ENCODE measurements around the gene BMP5.

BMP5 gene

DNA sequence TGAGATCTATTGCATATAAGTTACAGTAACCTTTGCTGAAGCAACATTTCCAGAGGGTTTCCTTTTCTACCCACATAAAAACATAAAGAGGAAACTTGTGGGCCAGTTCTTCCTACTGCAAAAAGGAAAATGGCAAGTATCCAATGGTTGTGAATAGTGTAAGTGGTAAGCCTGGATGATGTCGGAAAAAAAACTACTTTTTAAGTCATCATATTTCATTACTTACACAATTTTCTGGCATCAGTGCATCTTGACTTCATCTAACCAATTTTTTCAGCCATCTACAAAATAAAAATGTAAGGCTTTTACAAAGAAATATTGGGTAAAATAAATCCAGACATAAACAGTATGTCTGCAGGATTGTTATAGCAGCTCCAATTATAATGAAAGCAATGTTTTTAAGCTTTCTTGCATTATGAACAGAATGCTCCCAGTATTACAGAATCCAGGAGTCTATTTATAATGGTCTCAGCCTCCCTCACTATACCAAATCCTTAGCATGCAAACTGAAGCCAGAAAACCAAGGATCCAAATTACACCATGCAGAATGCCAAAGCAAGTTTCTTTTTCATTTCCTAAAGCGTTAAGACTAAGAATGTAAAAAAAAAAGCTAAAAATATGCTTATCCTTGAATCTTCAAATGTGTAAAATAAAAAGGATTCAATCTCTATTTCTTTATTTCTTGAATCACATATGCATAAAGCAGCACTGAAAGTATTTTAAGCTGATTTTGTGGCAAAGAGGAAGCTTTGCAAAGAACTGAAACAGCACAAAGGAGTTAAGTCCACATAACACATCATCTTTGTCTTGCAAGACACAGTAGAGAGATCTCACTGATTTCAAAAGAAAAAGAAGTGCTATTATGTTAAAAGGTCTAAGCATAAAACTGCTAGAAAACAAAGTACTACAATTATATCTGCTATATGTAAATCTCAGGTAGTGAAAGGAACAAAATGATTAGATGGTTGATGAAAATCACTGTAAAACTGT is 169.6 kb downstream of the BMP5 start:
- no peak for DNase-seq

DNA sequence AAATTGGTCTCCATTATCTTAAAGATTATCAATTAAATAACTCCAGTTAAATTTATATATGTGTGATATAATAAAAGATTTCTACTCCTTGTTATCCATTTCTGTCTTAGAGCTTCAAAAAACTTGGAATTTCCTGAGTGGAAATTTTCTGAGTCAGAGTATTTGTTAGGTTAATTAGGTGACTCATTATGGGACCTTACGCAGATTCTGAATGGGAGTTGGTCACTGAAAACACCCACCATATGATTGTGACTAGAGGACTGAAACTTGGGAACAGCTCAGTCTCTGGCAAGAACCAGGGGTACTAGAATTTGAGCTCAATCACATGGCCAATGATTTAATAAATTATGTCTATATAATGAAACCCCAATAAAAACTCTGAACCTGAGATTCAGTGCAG is 171.0 kb downstream of the BMP5 start:
- DNase-seq = no peak
